Measurements from ENCODE around the gene HSPA12B. TPM values are rescaled to one million over a fixed set of nuclear protein-coding genes. Genes with fewer than 3 reads are reported as not detected.

HSPA12B gene
- total RNA-seq, 1 donor from 2014 or later, result not detected

DNA sequence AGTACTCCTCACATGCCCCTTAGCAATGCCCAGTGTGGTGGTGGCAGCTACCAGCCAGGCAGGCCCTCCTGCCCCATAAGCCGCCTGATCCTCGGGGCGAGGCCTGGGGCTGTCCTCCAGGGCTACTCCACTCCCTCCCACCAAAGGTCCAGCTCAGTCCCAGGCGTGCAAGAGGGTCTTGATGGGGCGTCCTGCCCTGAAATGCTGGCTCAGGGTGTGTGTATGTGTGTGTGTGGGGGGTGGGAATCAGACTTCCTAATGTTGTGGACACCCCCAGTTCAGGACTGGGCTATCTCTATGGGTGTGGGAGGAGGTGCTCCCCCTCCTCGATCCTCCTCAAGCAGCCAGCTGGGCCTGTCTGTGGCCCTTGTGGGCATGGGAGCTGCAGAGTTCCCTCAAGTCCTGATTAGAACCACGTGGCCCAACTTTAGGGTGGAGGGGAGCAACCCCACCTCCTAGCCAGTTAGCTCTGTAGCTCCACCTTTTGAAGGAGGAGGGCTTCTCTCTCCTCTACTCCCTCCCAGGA, 7.5 kb downstream of the HSPA12B start:
- TF ChIP-seq, protein P1, sequence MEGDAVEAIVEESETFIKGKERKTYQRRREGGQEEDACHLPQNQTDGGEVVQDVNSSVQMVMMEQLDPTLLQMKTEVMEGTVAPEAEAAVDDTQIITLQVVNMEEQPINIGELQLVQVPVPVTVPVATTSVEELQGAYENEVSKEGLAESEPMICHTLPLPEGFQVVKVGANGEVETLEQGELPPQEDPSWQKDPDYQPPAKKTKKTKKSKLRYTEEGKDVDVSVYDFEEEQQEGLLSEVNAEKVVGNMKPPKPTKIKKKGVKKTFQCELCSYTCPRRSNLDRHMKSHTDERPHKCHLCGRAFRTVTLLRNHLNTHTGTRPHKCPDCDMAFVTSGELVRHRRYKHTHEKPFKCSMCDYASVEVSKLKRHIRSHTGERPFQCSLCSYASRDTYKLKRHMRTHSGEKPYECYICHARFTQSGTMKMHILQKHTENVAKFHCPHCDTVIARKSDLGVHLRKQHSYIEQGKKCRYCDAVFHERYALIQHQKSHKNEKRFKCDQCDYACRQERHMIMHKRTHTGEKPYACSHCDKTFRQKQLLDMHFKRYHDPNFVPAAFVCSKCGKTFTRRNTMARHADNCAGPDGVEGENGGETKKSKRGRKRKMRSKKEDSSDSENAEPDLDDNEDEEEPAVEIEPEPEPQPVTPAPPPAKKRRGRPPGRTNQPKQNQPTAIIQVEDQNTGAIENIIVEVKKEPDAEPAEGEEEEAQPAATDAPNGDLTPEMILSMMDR (IDR thresholded peaks at IDR 0.05), result no peak
- DNase-seq (ENCODE audit: extremely low spot score, unreplicated experiment), result no peak
- Mint-ChIP-seq H3K27ac (ENCODE audit: unreplicated experiment) (no peak overlapping the region), H3K4me1 (ENCODE audit: unreplicated experiment) (peaks cover 3% of the 10 kb centered on the region), H3K36me3 (ENCODE audit: unreplicated experiment) (no peaks in the 10 kb centered on the region), H3K27me3 (ENCODE audit: unreplicated experiment) (peaks cover 15% of the 10 kb centered on the region), H3K9me3 (ENCODE audit: unreplicated experiment) (no peaks in the 10 kb centered on the region), H3K4me3 (ENCODE audit: unreplicated experiment) (no peak overlapping the region)

DNA sequence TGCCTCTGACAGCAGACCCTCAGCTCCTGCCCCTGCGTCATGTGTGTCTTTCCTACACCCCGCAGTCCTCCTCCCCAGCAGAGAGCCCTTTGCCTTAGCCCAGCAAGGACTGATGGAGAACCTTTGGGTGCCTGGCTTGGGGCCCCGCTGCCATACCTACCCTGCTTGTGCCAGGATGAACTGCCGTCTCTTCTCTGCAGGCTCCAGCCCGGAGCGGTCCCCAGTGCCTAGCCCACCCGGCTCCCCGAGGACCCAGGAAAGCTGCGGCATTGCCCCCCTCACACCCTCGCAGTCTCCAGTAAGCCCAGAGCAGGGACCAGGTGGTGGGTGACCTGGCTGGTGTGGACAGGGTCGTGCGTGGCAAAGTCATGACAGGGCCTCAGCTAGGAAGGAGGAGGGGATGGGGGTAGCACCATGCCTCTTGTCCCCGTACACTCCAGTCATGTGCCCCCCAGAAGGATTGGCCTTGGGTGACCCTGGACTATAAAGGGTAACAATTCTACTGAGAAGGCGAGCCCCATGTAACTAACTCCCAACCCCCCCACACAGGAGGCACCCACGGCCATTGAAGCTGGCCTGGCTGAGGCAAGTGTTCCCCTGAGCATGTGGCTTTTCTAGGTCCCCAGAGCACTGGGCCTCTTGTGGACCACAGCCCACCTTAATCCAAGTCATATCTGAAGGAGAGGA, 8.3 kb downstream of the HSPA12B start:
- Mint-ChIP-seq H3K4me3 (ENCODE audit: unreplicated experiment) (no peak overlapping the region), H3K27ac (ENCODE audit: unreplicated experiment) (no peak overlapping the region), H3K27me3 (ENCODE audit: unreplicated experiment) (peaks cover 16% of the 10 kb centered on the region), H3K9me3 (ENCODE audit: unreplicated experiment) (no peaks in the 10 kb centered on the region), H3K36me3 (ENCODE audit: unreplicated experiment) (no peaks in the 10 kb centered on the region), H3K4me1 (ENCODE audit: unreplicated experiment) (peaks cover 3% of the 10 kb centered on the region)
- TF ChIP-seq, protein P1 (IDR thresholded peaks at IDR 0.05), result no peak
- no peak for DNase-seq (ENCODE audit: extremely low spot score, unreplicated experiment)

DNA sequence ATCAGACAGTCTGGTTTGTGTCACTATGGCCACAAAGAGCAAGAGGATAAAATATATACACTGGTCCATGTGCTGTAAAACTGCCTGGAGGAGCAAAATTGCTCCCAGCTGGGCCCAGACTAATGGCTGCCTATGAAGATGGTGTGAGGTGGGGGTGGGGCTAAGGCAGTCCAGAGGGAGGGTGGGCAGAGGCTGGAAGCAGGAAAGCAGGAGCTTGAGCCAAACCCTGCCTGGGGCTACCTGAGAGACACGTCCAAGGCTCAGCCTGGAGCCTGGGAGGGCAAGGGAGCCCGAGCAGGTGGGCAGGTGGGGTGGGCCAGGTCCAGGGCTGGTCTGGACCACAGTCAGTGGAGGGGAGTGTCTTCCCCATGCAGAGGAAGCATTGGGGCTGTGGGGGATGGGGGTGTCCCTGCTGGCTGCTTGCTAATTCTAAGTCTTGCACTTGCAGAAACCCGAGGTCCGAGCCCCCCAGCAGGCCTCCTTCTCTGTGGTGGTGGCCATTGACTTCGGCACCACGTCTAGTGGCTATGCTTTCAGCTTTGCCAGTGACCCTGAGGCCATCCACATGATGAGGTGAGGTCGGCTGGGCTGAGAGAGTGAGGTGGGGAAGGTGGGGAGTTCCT, 9.5 kb downstream of the HSPA12B start:
- Mint-ChIP-seq H3K4me1 (ENCODE audit: unreplicated experiment) (peaks cover 3% of the 10 kb centered on the region), H3K9me3 (ENCODE audit: unreplicated experiment) (no peaks in the 10 kb centered on the region), H3K4me3 (ENCODE audit: unreplicated experiment) (no peak overlapping the region), H3K27ac (ENCODE audit: unreplicated experiment) (no peak overlapping the region), H3K27me3 (ENCODE audit: unreplicated experiment) (peaks cover 13% of the 10 kb centered on the region), H3K36me3 (ENCODE audit: unreplicated experiment) (no peaks in the 10 kb centered on the region)
- DNase-seq (ENCODE audit: extremely low spot score, unreplicated experiment), result no peak
- TF ChIP-seq, protein P1 (IDR thresholded peaks at IDR 0.05), result no peak

DNA sequence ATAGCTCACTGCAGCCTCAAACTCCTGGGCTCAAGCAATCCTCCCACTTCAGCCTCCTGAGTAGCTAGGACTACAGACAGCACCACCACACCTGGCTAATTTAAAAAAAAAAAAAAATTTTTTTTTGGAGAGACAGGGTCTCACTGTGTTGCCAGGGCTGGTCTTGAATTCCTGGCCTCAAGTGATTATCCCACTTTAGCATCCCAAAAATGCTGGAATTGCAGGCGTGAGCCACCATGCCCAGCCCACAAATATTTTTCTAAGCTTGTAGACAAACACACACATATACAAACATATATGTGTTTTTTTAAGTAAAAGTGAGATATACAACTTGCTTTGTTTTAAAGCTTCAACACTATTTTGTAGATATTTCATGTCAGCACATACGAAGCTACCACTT, 10.8 kb downstream of the HSPA12B start:
- Mint-ChIP-seq H3K36me3 (ENCODE audit: unreplicated experiment) (no peaks in the 10 kb centered on the region), H3K27me3 (ENCODE audit: unreplicated experiment) (peaks cover 15% of the 10 kb centered on the region), H3K27ac (ENCODE audit: unreplicated experiment) (no peak overlapping the region), H3K4me3 (ENCODE audit: unreplicated experiment) (no peak overlapping the region), H3K9me3 (ENCODE audit: unreplicated experiment) (no peaks in the 10 kb centered on the region), H3K4me1 (ENCODE audit: unreplicated experiment) (peaks cover 3% of the 10 kb centered on the region)
- TF ChIP-seq, protein P1 (IDR thresholded peaks at IDR 0.05), result no peak
- no peak for DNase-seq (ENCODE audit: extremely low spot score, unreplicated experiment)

DNA sequence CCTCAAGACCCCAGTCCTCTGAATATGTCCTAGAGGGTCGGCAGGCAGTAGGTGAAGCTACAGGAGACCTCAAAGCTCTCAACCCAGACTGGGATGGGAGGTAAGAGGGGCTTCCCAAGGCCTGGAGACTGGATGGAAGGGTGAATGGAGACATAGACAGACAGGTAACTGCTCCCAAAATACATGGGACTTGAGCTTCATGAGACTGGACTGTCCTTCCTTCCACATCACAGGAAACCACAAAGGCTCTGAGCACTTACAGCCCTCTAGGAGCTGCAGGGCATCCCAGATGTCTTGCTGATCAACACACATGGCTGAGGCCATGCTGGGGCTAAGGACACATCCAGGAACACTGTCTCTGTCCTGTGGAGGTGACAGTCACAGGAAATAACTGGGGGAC, 11.6 kb downstream of the HSPA12B start:
- TF ChIP-seq, protein P1 (IDR thresholded peaks at IDR 0.05), result no peak
- Mint-ChIP-seq H3K27ac (ENCODE audit: unreplicated experiment) (no peak overlapping the region), H3K4me3 (ENCODE audit: unreplicated experiment) (peak overlapping the region; percentile 15), H3K4me1 (ENCODE audit: unreplicated experiment) (peaks cover 3% of the 10 kb centered on the region), H3K27me3 (ENCODE audit: unreplicated experiment) (peaks cover 15% of the 10 kb centered on the region), H3K9me3 (ENCODE audit: unreplicated experiment) (no peaks in the 10 kb centered on the region), H3K36me3 (ENCODE audit: unreplicated experiment) (no peaks in the 10 kb centered on the region)
- no peak for DNase-seq (ENCODE audit: extremely low spot score, unreplicated experiment)

Measured in osteocyte (in vitro differentiated cells).